NOMO-1 treated with DMSO at 0.1 percent for 48 hours (cell line): ENCODE data around the gene LAMA2.
"Not testable (repeated sequence)": the region's sequence is repeated elsewhere in the genome, so short reads cannot be mapped to it uniquely, and the experiment has no call there.

Experiments used
- DNase-seq: peaks from one replicate; lab custom pipeline; 2025; ENCODE audit not compliant: unreplicated experiment; lab: John Stamatoyannopoulos, UW

Gene LAMA2

GRCh38 chr6:129114636-129115391, 231.9 kb downstream of the LAMA2 start:
- DNase-seq: no peak

GRCh38 chr6:129115471-129115870, 232.5 kb downstream of the LAMA2 start:
- DNase-seq: no peak

- no peak for DNase-seq
Observed at GRCh38 chr6:129117355-129117754, 234.4 kb downstream of the LAMA2 start.

GRCh38 chr6:129120856-129121638, 238.1 kb downstream of the LAMA2 start:
- DNase-seq: no peak

- DNase-seq: no peak
Observed at GRCh38 chr6:129124347-129124746, 241.4 kb downstream of the LAMA2 start.

- no peak for DNase-seq
Observed at GRCh38 chr6:129130106-129130505, 247.2 kb downstream of the LAMA2 start.

GRCh38 chr6:129130959-129131681, 248.2 kb downstream of the LAMA2 start:
- DNase-seq: no peak

GRCh38 chr6:129133770-129134192, 250.8 kb downstream of the LAMA2 start:
- DNase-seq: no peak

- no peak for DNase-seq
Observed at GRCh38 chr6:129134535-129134934, 251.6 kb downstream of the LAMA2 start.

GRCh38 chr6:129135451-129135850, 252.5 kb downstream of the LAMA2 start:
- no peak for DNase-seq

GRCh38 chr6:129136751-129137150, 253.8 kb downstream of the LAMA2 start:
- no peak for DNase-seq

- no peak for DNase-seq
Observed at GRCh38 chr6:129138739-129139405, 255.9 kb downstream of the LAMA2 start.

GRCh38 chr6:129140526-129140925, 257.6 kb downstream of the LAMA2 start:
- no peak for DNase-seq

GRCh38 chr6:129141499-129141898, 258.6 kb downstream of the LAMA2 start:
- DNase-seq: no peak

- DNase-seq: no peak
Observed at GRCh38 chr6:129146902-129147301, 264.0 kb downstream of the LAMA2 start.

- DNase-seq: no peak
Observed at GRCh38 chr6:129150507-129150906, 267.6 kb downstream of the LAMA2 start.

- no peak for DNase-seq
Observed at GRCh38 chr6:129153257-129153656, 270.3 kb downstream of the LAMA2 start.

- not testable (repeated sequence) for DNase-seq
Observed at GRCh38 chr6:129159242-129159641, 276.3 kb downstream of the LAMA2 start.

GRCh38 chr6:129162605-129163004, 279.7 kb downstream of the LAMA2 start:
- no peak for DNase-seq

GRCh38 chr6:129163551-129163950, 280.6 kb downstream of the LAMA2 start:
- no peak for DNase-seq

- no peak for DNase-seq
Observed at GRCh38 chr6:129164032-129164431, 281.1 kb downstream of the LAMA2 start.
